AG04450 (cell line): ENCODE results near the gene TRPC4AP. TPM values are rescaled to one million over a fixed set of nuclear protein-coding genes. Genes with fewer than 3 reads are reported as not detected.

Experiments
- CTCF ChIA-PET: fragments of 300-600, 350-600 bp; formaldehyde crosslinking; extraction: SDS; loops from one replicate; lab custom pipeline; 2022; ENCODE audit warnings: antibody characterized with exemption, inconsistent platforms; lab: Charles Lee
- POLR2A ChIA-PET: fragments of 350-600 bp; formaldehyde crosslinking; extraction: SDS; loops from one replicate; lab custom pipeline; 2021; ENCODE audit warnings: antibody characterized with exemption, inconsistent platforms; lab: Yijun Ruan, JAX
- DNase-seq: peaks from one replicate; pipeline ENCODE4 v3.0.0-alpha.2; 2011; ENCODE audit warnings: low read depth, low spot score
- H3K27ac ChIP-seq: one replicate; pipeline ENCODE4 v1.5.1; 2012; ENCODE audit warnings: low read depth, low read length, control low read depth
- H3K27me3 ChIP-seq: one replicate; pipeline ENCODE4 v1.6.0; 2012; ENCODE audit warnings: low read length; ENCODE audit not compliant: control insufficient read depth, insufficient read depth
- H3K4me3 ChIP-seq: 2 replicates; pipeline ENCODE4 v1.5.1; 2011; ENCODE audit warnings: mild to moderate bottlenecking, low read depth, low read length, control low read depth
- H3K9me3 ChIP-seq: 2 replicates; pipeline ENCODE4 v1.5.1; 2012; ENCODE audit warnings: low read length; ENCODE audit not compliant: control insufficient read depth, insufficient read depth
- CTCF ChIP-seq: IDR thresholded peaks from 2 replicates; pipeline ENCODE4 v1.5.1; 2011; ENCODE audit warnings: low read depth, low read length, control low read depth, inconsistent platforms
- polyA plus RNA-seq: library from polyadenylated mRNA; depleted of rRNA; stranded (reverse); fragments of >200 nt; gene quantifications from 2 replicates; pipeline ENCODE4 v1.2.3, GENCODE V29; 2011

Gene TRPC4AP
- polyA plus RNA-seq, 1 experiment: 85.4 TPM

- no peaks in the 10 kb centered on the region for H3K9me3 ChIP-seq
- no peaks in the 10 kb centered on the region for H3K27me3 ChIP-seq
- no peak overlapping the region for H3K4me3 ChIP-seq
- TF ChIP-seq CTCF: no peak
- DNase-seq: no peak
- ChIA-PET POLR2A (no interaction called here), CTCF (interaction anchor here (0.6 kb wide), 1 partner anchor 24 kb away, joined by 4 read pairs; no protein-coding TSS in a partner anchor)
- H3K27ac ChIP-seq: peak overlapping the region; percentile 25
These were observed 52.0 kb downstream of the TRPC4AP start for GRCh38 chr20:35040646-35041045.

GRCh38 chr20:35039846-35040489 lies 52.6 kb downstream of the TRPC4AP start:
- Histone ChIP-seq H3K9me3 (no peaks in the 10 kb centered on the region), H3K4me3 (no peak overlapping the region), H3K27ac (peak overlapping the region; percentile 21), H3K27me3 (no peaks in the 10 kb centered on the region)
- ChIA-PET POLR2A (interaction anchor here (0.5 to 1.0 kb wide), 2 partner anchors 16 to 41 kb away, joined by 3 to 4 read pairs; no protein-coding TSS in a partner anchor), CTCF (interaction anchor here (1.3 kb wide), 2 partner anchors 57 to 167 kb away, joined by 3 to 6 read pairs; partner anchors contain the start of gene GGT7)
- DNase-seq: no peak
- no peak for TF ChIP-seq CTCF

- H3K9me3 ChIP-seq: no peaks in the 10 kb centered on the region
- H3K4me3 ChIP-seq: no peak overlapping the region
- H3K27ac ChIP-seq: no peak overlapping the region
- POLR2A ChIA-PET: interaction anchor here (0.6 to 1.0 kb wide), 2 partner anchors 15 to 52 kb away, joined by 3 read pairs; no protein-coding TSS in a partner anchor
- no peak for DNase-seq
- no peaks in the 10 kb centered on the region for H3K27me3 ChIP-seq
- CTCF ChIA-PET: interaction anchor here (1.3 kb wide), 2 partner anchors 57 to 166 kb away, joined by 3 to 6 read pairs; partner anchors contain the start of gene GGT7
- no peak for TF ChIP-seq CTCF
These were observed 53.5 kb downstream of the TRPC4AP start for GRCh38 chr20:35039146-35039545.

GRCh38 chr20:35034145-35034544 lies 58.5 kb downstream of the TRPC4AP start:
- CTCF ChIA-PET: no interaction called here
- POLR2A ChIA-PET: no interaction called here
- H3K27me3 ChIP-seq: no peaks in the 10 kb centered on the region
- no peaks in the 10 kb centered on the region for H3K9me3 ChIP-seq
- DNase-seq: no peak
- H3K4me3 ChIP-seq: no peak overlapping the region
- no peak for TF ChIP-seq CTCF
- H3K27ac ChIP-seq: no peak overlapping the region

- ChIA-PET POLR2A (interaction anchor here (0.7 kb wide), 2 partner anchors 62 to 168 kb away, joined by 5 to 8 read pairs; no protein-coding TSS in a partner anchor), CTCF (interaction anchor here (0.5 kb wide), 1 partner anchor 408 kb away, joined by 3 read pairs; the partner anchor contains the start of gene GDF5)
- TF ChIP-seq CTCF: no peak
- Histone ChIP-seq H3K9me3 (no peaks in the 10 kb centered on the region), H3K27ac (no peak overlapping the region), H3K27me3 (no peaks in the 10 kb centered on the region), H3K4me3 (no peak overlapping the region)
- DNase-seq: no peak
These were observed 62.5 kb downstream of the TRPC4AP start for GRCh38 chr20:35030136-35030535.
